ENCODE measurements around the gene SUPT6H.
A peak's percentile ranks its signal among the peaks of the same experiment; 100 is the strongest.
"Not testable (repeated sequence)": the region's sequence is repeated elsewhere in the genome, so short reads cannot be mapped to it uniquely, and the experiment has no call there.

SUPT6H gene

DNA sequence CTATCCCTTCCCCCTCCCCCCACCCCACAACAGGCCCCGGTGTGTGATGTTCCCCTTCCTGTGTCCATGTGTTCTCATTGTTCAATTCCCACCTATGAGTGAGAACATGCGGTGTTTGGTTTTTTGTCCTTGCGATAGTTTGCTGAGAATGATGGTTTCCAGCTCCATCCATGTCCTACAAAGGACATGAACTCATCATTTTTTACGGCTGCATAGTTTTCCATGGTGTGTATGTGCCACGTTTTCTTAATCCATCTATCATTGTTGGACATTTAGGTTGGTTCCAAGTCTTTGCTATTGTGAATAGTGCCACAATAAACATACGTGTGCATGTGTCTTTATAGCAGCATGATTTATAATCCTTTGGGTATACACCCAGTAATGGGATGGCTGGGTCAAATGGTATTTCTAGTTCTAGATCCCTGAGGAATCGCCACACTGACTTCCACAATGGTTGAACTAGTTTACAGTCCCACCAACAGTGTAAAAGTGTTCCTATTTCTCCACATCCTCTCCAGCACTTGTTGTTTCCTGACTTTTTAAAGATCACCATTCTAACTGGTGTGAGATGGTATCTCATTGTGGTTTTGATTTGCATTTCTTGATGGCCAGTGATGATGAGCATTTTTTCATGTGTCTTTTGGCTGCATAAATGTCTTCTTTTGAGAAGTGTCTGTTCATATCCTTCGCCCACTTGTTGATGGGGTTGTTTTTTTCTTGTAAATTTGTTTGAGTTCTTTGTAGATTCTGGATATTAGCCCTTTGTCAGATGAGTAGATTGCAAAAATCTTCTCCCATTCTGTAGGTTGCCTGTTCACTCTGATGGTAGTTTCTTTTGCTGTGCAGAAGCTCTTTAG lies 74.1 kb downstream of the SUPT6H start:
- H3K9me3 ChIP-seq (ENCODE audit: insufficient read depth, low read depth, low read length); H3K27ac ChIP-seq (ENCODE audit: low read length); H3K4me1 ChIP-seq (ENCODE audit: insufficient read depth, low read length); H3K9ac ChIP-seq (ENCODE audit: low read depth, low read length); H3K4me3 ChIP-seq (ENCODE audit: low read length); H3K27me3 ChIP-seq (ENCODE audit: insufficient read depth, low read length): not testable (repeated sequence)
- H3K36me3 ChIP-seq (ENCODE audit: insufficient read depth, low read depth, low read length) = peaks cover 36% of the 10 kb centered on the region

DNA sequence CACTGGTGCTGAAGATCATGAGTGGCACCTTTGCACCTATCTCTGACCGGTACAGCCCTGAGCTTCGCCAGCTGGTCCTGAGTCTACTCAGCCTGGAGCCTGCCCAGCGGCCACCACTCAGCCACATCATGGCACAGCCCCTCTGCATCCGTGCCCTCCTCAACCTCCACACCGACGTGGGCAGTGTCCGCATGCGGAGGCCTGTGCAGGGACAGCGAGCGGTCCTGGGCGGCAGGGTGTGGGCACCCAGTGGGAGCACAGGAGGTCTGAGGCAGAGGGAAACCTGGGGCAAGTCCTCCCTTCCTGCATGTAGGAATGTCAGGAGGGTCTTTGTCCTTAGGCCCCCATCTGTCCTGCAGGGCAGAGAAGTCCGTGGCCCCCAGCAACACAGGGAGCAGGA lies 75.3 kb downstream of the SUPT6H start:
- Histone ChIP-seq H3K27ac (ENCODE audit: low read length) (no peak overlapping the region), H3K9ac (ENCODE audit: low read depth, low read length) (no peak overlapping the region), H3K27me3 (ENCODE audit: insufficient read depth, low read length) (no peaks in the 10 kb centered on the region), H3K9me3 (ENCODE audit: insufficient read depth, low read depth, low read length) (no peaks in the 10 kb centered on the region), H3K36me3 (ENCODE audit: insufficient read depth, low read depth, low read length) (peaks cover 36% of the 10 kb centered on the region), H3K4me3 (ENCODE audit: low read length) (no peak overlapping the region), H3K4me1 (ENCODE audit: insufficient read depth, low read length) (no peaks in the 10 kb centered on the region; the same call in 1 of the 2 replicates)

DNA sequence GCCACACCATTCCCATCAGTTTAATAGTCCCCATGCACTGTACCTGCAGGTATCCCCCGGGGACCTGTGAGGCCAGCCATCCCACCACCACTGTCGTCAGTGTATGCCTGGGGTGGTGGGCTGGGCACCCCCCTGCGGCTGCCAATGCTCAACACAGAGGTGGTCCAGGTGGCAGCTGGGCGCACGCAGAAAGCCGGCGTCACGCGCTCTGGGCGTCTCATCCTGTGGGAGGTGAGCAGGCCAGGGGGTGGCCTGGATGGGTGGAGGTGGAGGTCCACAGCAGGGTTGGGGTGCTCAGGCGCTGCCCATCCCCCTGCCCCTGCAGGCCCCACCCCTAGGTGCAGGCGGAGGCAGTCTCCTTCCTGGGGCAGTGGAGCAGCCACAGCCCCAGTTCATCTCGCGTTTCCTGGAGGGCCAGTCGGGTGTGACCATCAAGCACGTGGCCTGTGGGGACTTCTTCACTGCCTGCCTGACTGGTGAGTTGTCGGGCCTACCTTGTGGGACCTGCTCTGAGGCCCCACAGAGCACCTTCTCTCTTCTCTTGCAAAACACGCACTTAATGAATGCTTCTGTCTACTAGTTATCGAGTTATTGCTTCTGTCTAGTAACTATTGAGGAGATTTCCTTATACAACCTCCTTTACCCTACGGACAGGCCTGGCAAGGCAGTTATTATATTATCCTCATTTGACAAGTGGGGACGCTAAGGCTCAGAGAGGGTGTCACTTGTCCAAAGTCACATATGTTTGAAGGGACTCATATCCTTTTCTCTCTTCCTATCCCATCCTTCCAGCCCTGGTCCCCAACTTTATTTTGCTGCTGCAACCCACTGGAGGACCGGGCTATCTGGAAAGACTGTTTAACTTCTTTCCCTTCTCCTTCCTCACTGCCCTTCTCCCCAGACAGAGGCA lies 76.0 kb downstream of the SUPT6H start:
- H3K9ac ChIP-seq (ENCODE audit: low read depth, low read length) = no peak overlapping the region
- no peak overlapping the region for H3K4me3 ChIP-seq (ENCODE audit: low read length)
- no peak overlapping the region for H3K27ac ChIP-seq (ENCODE audit: low read length)
- no peaks in the 10 kb centered on the region; the same call in 1 of the 2 replicates for H3K4me1 ChIP-seq (ENCODE audit: insufficient read depth, low read length)
- H3K27me3 ChIP-seq (ENCODE audit: insufficient read depth, low read length) = no peaks in the 10 kb centered on the region
- H3K36me3 ChIP-seq (ENCODE audit: insufficient read depth, low read depth, low read length) = peaks cover 36% of the 10 kb centered on the region
- H3K9me3 ChIP-seq (ENCODE audit: insufficient read depth, low read depth, low read length) = no peaks in the 10 kb centered on the region

DNA sequence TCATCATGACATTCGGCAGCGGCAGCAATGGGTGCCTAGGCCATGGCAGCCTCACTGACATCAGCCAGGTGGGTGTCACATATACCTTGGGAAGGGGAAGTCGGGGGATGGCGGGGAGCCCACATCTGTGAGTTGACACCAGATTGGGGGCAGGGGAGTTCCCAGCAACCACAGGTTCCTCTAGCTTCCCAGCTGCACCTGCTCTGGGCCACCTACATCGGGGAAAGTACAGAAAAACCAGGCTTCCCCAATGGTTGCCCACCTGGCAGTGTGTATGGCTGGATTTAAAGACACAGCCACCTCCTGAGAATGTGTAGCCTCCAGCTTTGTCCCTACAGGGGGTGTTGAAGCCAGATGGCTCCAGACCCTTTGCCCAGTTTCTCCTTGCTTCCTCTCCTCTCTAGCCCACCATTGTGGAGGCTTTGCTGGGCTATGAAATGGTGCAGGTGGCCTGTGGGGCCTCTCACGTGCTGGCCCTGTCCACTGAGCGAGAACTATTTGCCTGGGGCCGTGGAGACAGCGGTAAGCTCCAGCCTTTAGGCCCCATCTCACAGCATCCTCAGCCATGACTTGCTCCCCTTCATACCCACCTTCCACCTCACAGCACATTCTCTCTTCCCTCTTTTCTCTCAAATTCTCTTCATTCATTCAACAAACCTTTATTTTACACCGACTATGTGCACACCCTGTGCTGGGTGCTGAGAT lies 76.8 kb downstream of the SUPT6H start:
- Histone ChIP-seq H3K27me3 (ENCODE audit: insufficient read depth, low read length) (no peaks in the 10 kb centered on the region), H3K9ac (ENCODE audit: low read depth, low read length) (no peak overlapping the region), H3K36me3 (ENCODE audit: insufficient read depth, low read depth, low read length) (peaks cover 36% of the 10 kb centered on the region), H3K4me1 (ENCODE audit: insufficient read depth, low read length) (no peaks in the 10 kb centered on the region; the same call in 1 of the 2 replicates), H3K4me3 (ENCODE audit: low read length) (no peak overlapping the region), H3K9me3 (ENCODE audit: insufficient read depth, low read depth, low read length) (no peaks in the 10 kb centered on the region), H3K27ac (ENCODE audit: low read length) (no peak overlapping the region)

DNA sequence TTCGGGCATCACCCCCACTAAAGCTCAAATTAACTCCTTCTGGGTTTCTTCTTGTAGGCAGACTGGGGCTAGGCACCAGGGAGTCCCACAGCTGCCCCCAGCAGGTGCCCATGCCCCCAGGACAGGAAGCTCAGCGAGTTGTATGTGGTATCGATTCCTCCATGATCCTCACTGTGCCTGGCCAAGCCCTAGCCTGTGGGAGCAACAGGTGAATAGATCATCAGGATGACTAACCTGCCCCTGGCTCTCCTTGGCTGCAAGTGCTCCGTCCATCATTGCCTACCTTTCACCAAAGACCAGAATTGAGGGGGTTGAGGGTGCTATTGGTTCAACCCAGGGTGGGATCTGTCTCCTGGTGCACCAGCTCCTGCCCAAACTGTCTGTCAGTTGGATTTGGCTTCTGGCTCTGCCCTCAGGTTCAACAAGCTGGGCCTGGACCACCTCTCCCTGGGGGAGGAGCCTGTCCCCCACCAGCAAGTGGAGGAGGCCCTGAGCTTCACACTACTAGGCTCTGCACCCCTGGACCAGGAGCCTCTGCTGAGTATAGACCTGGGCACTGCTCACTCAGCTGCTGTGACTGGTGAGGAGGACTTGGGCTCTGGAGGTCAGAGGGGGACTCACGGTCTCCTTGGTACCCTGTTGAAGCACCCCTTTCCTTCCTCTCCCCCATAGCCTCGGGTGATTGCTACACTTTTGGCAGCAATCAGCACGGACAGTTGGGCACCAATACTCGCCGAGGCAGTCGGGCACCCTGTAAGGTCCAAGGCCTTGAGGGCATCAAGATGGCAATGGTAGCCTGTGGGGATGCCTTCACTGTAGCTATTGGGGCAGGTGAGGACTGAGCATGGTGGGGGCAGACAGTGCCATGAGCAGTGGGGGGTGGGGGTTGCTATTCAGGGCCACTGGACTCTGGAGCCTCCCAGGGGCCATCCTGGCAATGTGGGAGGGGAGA lies 78.7 kb downstream of the SUPT6H start:
- Histone ChIP-seq H3K9ac (ENCODE audit: low read depth, low read length) (no peak overlapping the region), H3K4me3 (ENCODE audit: low read length) (no peak overlapping the region), H3K9me3 (ENCODE audit: insufficient read depth, low read depth, low read length) (no peaks in the 10 kb centered on the region), H3K27me3 (ENCODE audit: insufficient read depth, low read length) (no peaks in the 10 kb centered on the region), H3K4me1 (ENCODE audit: insufficient read depth, low read length) (peaks cover under 1% of the 10 kb centered on the region; the same call in 1 of the 2 replicates), H3K27ac (ENCODE audit: low read length) (no peak overlapping the region), H3K36me3 (ENCODE audit: insufficient read depth, low read depth, low read length) (peaks cover 29% of the 10 kb centered on the region)

DNA sequence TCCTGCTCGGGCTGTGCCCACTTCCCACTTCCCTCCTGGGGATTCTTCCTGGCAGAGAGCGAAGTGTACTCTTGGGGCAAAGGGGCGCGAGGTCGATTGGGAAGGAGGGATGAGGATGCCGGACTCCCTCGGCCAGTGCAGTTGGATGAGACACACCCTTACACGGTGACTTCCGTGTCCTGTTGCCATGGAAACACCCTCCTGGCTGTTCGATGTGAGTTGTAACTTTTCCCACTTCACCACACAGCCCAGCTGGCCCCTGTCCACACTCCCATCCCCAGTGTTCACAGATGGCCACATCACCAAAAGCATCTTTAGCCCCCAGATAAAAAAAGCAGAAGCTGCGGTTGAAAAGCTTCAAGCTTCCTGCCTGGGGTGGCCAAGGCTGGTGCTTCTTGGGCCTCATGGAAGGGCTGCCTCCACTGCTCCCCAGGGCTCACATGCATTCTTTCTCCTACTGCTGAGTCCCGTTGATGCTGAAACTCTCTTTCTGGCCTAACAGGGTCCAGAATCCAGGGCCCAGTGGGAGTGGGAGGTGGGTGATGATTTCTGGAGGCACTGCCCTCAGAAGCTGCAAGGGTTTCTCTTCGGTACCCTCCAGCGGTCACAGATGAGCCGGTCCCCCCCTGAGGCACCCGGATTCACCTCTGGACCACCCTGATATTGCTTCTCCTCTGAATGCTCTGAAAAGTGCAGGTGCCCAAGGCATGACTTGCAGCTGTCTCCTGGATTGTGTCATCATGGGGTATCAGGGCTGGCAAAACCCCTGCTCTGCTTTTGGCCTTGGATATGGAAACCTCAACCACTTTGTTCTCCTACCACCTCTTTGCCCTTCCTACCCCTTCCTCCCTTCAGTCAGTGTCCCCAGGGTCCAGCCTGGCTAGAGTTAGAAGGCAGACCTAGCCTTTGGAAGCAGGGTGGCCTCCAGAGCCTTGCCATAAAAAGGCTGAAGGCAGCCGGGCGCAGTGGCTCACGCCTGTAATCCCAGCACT lies 79.6 kb downstream of the SUPT6H start:
- Histone ChIP-seq H3K9ac (ENCODE audit: low read depth, low read length) (no peak overlapping the region), H3K4me3 (ENCODE audit: low read length) (no peak overlapping the region), H3K9me3 (ENCODE audit: insufficient read depth, low read depth, low read length) (no peaks in the 10 kb centered on the region), H3K4me1 (ENCODE audit: insufficient read depth, low read length) (peaks cover 10% of the 10 kb centered on the region), H3K27me3 (ENCODE audit: insufficient read depth, low read length) (no peaks in the 10 kb centered on the region), H3K27ac (ENCODE audit: low read length) (no peak overlapping the region), H3K36me3 (ENCODE audit: insufficient read depth, low read depth, low read length) (peaks cover 38% of the 10 kb centered on the region)

DNA sequence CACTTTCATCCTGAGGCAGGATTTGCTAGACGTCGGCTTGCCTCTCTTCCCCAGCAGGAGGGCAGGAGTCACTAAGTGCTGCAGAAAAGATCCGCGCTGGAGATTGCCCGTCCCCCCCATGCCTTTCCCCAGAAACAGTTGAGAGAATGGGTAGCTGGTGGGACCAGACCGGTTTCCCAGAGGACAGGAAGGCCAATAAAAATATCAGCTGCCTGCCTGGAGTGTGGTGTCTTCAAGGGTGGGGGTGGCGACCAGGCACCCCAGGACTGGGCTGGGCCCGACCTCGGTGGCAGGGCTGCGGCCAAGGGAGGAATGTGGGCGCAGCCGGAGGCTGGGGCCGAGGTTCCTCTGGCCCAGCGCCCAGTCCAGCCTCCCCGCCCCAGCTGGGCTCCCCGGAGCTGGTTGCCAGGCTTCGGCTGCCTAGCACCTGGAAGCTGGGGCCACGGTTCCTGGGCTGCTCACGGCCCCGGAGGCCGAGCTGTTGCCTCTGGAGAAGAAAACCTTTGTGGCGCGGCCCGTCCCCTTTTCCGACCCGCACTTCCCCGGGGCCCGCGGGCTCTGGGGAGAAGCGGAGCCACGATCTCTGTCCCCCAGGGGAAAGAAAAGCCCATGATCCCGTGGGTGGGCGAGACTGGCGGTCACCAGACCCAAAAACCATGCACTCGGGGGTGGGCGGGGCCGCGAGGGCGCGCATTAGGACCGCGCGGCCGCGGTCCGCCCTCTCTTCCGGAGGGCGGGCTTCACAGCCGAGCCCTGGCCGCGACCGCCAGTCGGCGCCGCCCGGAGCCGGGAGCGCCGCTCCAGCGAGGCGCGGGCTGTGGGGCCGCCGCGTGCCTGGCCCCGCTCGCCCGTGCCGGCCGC lies 81.5 kb downstream of the SUPT6H start, which contains the start of gene TRAF4:
TRAF4 (plus strand) TSS at position 769 of the 861 bp plus-strand sequence. CDS start 102 bp downstream, outside the sequence.
- H3K4me3 ChIP-seq (ENCODE audit: low read length) = peak within 1 kb of the TSS; percentile 87
- peaks cover 14% of the 10 kb centered on the region for H3K4me1 ChIP-seq (ENCODE audit: insufficient read depth, low read length)
- H3K27me3 ChIP-seq (ENCODE audit: insufficient read depth, low read length) = no peaks in the 10 kb centered on the region
- no peaks in the 10 kb centered on the region for H3K9me3 ChIP-seq (ENCODE audit: insufficient read depth, low read depth, low read length)
- H3K9ac ChIP-seq (ENCODE audit: low read depth, low read length) = peak within 1 kb of the TSS; percentile 96
- H3K36me3 ChIP-seq (ENCODE audit: insufficient read depth, low read depth, low read length) = peaks cover 47% of the 10 kb centered on the region
- peak within 1 kb of the TSS; percentile 67 for H3K27ac ChIP-seq (ENCODE audit: low read length)

DNA sequence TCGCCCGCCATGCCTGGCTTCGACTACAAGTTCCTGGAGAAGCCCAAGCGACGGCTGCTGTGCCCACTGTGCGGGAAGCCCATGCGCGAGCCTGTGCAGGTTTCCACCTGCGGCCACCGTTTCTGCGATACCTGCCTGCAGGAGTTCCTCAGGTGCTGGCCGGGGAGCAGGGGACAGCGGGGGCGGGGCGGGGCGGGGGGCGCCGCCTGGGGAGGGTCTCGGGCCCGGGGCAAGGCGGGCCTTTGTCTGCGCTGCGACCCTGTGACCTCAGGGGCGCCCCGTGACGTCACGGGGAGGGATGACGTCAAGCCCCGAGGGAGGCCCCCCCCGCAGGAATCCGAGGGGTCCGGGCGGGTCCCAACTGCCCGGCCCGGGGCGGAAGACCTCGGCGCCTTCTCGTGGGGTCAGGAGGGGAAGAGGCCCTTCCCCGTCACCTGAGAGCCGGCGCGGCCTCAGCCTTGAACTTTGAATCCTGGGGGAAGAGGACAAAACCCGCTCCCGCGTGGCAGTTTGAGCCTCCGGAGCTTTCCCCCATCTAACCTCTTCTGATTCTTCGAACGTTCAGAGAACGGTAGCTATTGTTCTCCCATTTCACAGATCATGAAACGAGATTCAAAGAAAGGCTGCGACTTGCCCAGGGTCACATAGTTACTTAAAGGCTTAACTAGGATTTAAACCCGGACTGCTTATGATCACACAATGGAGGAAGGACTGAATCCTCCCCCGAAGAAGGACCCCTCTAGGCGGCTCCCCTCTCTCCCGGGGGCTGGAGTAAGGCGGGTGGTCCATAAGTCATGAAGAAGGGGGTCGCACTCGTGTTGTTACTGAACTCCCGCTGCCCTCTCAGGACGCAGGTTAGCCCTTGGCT lies 82.3 kb downstream of the SUPT6H start:
- H3K36me3 ChIP-seq (ENCODE audit: insufficient read depth, low read depth, low read length) = peaks cover 47% of the 10 kb centered on the region

More for the DNA sequence above, 82.3 kb downstream of the SUPT6H start:
- Histone ChIP-seq H3K27ac (ENCODE audit: low read length) (peak overlapping the region; percentile 67), H3K4me1 (ENCODE audit: insufficient read depth, low read length) (peaks cover 14% of the 10 kb centered on the region), H3K4me3 (ENCODE audit: low read length) (peak overlapping the region; percentile 87), H3K9me3 (ENCODE audit: insufficient read depth, low read depth, low read length) (no peaks in the 10 kb centered on the region), H3K9ac (ENCODE audit: low read depth, low read length) (peak overlapping the region; percentile 96), H3K27me3 (ENCODE audit: insufficient read depth, low read length) (no peaks in the 10 kb centered on the region)
